H9 (cell line): Measurements from ENCODE around the gene PAGE2B. TPM values are rescaled to one million over a fixed set of nuclear protein-coding genes. Genes with fewer than 3 reads are reported as not detected.

Source experiments
- DNase-seq: peaks from one replicate; pipeline ENCODE4 v3.0.0-alpha.2; 2017
- H2AFZ ChIP-seq: one replicate; pipeline ENCODE4 v1.6.1; 2013; ENCODE audit warnings: mild to moderate bottlenecking, low read length, control low read depth, moderate library complexity
- H2AK5ac ChIP-seq: 2 replicates; pipeline ENCODE4 v1.6.1; 2013; ENCODE audit warnings: low read length, control low read depth, mixed read lengths; ENCODE audit not compliant: insufficient read length
- H2BK120ac ChIP-seq: one replicate; pipeline ENCODE4 v1.6.1; 2013; ENCODE audit warnings: low read depth, mild to moderate bottlenecking, low read length, control low read depth, inconsistent platforms; ENCODE audit not compliant: poor library complexity, severe bottlenecking
- H2BK12ac ChIP-seq: 2 replicates; pipeline ENCODE4 v1.6.1; 2013; ENCODE audit warnings: low read length, control low read depth, mixed read lengths, low read depth; ENCODE audit not compliant: insufficient read length
- H2BK15ac ChIP-seq: 2 replicates; pipeline ENCODE4 v1.6.1; 2013; ENCODE audit warnings: low read depth, low read length, control low read depth
- H2BK20ac ChIP-seq: one replicate; pipeline ENCODE4 v1.6.1; 2013; ENCODE audit warnings: low read depth, mild to moderate bottlenecking, low read length, control low read depth, inconsistent platforms; ENCODE audit not compliant: poor library complexity, severe bottlenecking
- H2BK5ac ChIP-seq: 2 replicates; pipeline ENCODE4 v1.6.1; 2013; ENCODE audit warnings: low read length, control low read depth, mixed read lengths; ENCODE audit not compliant: insufficient read length
- H3K14ac ChIP-seq: 2 replicates; pipeline ENCODE4 v1.6.1; 2013; ENCODE audit warnings: low read length, control low read depth; ENCODE audit not compliant: insufficient read depth
- H3K18ac ChIP-seq: 2 replicates; pipeline ENCODE4 v1.6.1; 2013; ENCODE audit warnings: low read depth, mild to moderate bottlenecking, mixed read lengths, low read length, control low read depth; ENCODE audit not compliant: insufficient read length
- H3K23ac ChIP-seq: 2 replicates; pipeline ENCODE4 v1.6.1; 2013; ENCODE audit warnings: low read length, control low read depth, mixed read lengths, low read depth; ENCODE audit not compliant: insufficient read length
- H3K23me2 ChIP-seq: 2 replicates; pipeline ENCODE4 v1.6.1; 2013; ENCODE audit warnings: low read depth, mild to moderate bottlenecking, mixed read lengths, low read length, control low read depth; ENCODE audit not compliant: insufficient read length, poor library complexity, severe bottlenecking
- H3K27ac ChIP-seq: 2 replicates; pipeline ENCODE4 v1.5.1; 2013; ENCODE audit warnings: low read length, control low read depth, mixed read lengths, low read depth; ENCODE audit not compliant: insufficient read length
- H3K27me3 ChIP-seq: 2 replicates; pipeline ENCODE4 v1.6.1; 2013; ENCODE audit warnings: low read length, control low read depth, inconsistent platforms; ENCODE audit not compliant: insufficient read depth
- H3K4ac ChIP-seq: 2 replicates; pipeline ENCODE4 v1.6.1; 2013; ENCODE audit warnings: low read depth, mild to moderate bottlenecking, control low read depth, inconsistent platforms, low read length, moderate library complexity
- H3K4me1 ChIP-seq: 2 replicates; pipeline ENCODE4 v1.6.1; 2013; ENCODE audit warnings: low read length, control low read depth, inconsistent platforms; ENCODE audit not compliant: insufficient read depth
- H3K4me2 ChIP-seq: 2 replicates; pipeline ENCODE4 v1.6.1; 2013; ENCODE audit warnings: low read length, control low read depth, mixed read lengths; ENCODE audit not compliant: insufficient read length, insufficient read depth
- H3K56ac ChIP-seq: 2 replicates; pipeline ENCODE4 v1.6.1; 2013; ENCODE audit warnings: low read depth, mild to moderate bottlenecking, mixed read lengths, low read length, control low read depth; ENCODE audit not compliant: insufficient read length
- H3K79me1 ChIP-seq: 2 replicates; pipeline ENCODE4 v1.6.1; 2013; ENCODE audit warnings: low read depth, mild to moderate bottlenecking, moderate library complexity, low read length, control low read depth, inconsistent platforms; ENCODE audit not compliant: insufficient read depth, poor library complexity, severe bottlenecking
- H3K79me2 ChIP-seq: 2 replicates; pipeline ENCODE4 v1.6.1; 2013; ENCODE audit warnings: low read length, control low read depth, inconsistent platforms; ENCODE audit not compliant: insufficient read depth
- H3K9ac ChIP-seq: 2 replicates; pipeline ENCODE4 v1.6.1; 2013; ENCODE audit warnings: low read length, control low read depth, mixed read lengths; ENCODE audit not compliant: insufficient read length; ENCODE audit errors: extremely low read depth
- H3K9me3 ChIP-seq: one replicate; pipeline ENCODE4 v1.6.1; 2013; ENCODE audit warnings: low read depth, low read length, inconsistent platforms; ENCODE audit not compliant: control insufficient read depth
- H3T11ph ChIP-seq: one replicate; pipeline ENCODE4 v1.6.1; 2013; ENCODE audit warnings: mild to moderate bottlenecking, low read length, control low read depth, inconsistent platforms
- H4K20me1 ChIP-seq: one replicate; pipeline ENCODE4 v1.6.1; 2013; ENCODE audit not compliant: control insufficient read depth, insufficient read length, insufficient read depth
- H4K5ac ChIP-seq: 2 replicates; pipeline ENCODE4 v1.6.1; 2013; ENCODE audit warnings: low read depth, mild to moderate bottlenecking, mixed read lengths, low read length, control low read depth; ENCODE audit not compliant: insufficient read length
- H4K8ac ChIP-seq: replicated peaks from 2 replicates; pipeline ENCODE4 v1.6.1; 2013; ENCODE audit warnings: low read length, control low read depth, mixed read lengths, low read depth; ENCODE audit not compliant: insufficient read length
- H4K91ac ChIP-seq: 2 replicates; pipeline ENCODE4 v1.6.1; 2013; ENCODE audit warnings: low read depth, mild to moderate bottlenecking, moderate library complexity, mixed read lengths, low read length, control low read depth; ENCODE audit not compliant: insufficient read length
- H3K27ac Mint-ChIP-seq, 3 experiments: 2 replicates in 2 of 3; 3 replicates in 1 of 3; pipeline ENCODE4 v1.8.0; 2020 to 2021; ENCODE audit warnings: mixed read lengths in 3 of 3, mild to moderate bottlenecking in 1 of 3, moderate library complexity in 1 of 3
- H3K27me3 Mint-ChIP-seq: 2 replicates; pipeline ENCODE4 v1.8.0; 2021; ENCODE audit warnings: low read depth, mild to moderate bottlenecking, moderate library complexity, mixed read lengths
- H3K36me3 Mint-ChIP-seq, 3 experiments: 2 replicates in 2 of 3; 3 replicates in 1 of 3; pipeline ENCODE4 v1.8.0; 2020 to 2021; ENCODE audit warnings: low read depth in 3 of 3, mixed read lengths in 3 of 3; ENCODE audit not compliant: insufficient read depth in 1 of 3
- H3K4me1 Mint-ChIP-seq, 2 experiments: 2 replicates each; pipeline ENCODE4 v1.8.0; 2020; ENCODE audit warnings: mixed read lengths in 2 of 2
- H3K4me3 Mint-ChIP-seq, 2 experiments: 2 replicates in 1 of 2; 3 replicates in 1 of 2; pipeline ENCODE4 v1.8.0; 2020 to 2021; ENCODE audit warnings: mild to moderate bottlenecking in 2 of 2, mixed read lengths in 2 of 2, moderate library complexity in 1 of 2
- H3K9me3 Mint-ChIP-seq, 2 experiments: 2 replicates in 1 of 2; 3 replicates in 1 of 2; pipeline ENCODE4 v1.8.0; 2020; ENCODE audit warnings: mild to moderate bottlenecking in 2 of 2, mixed read lengths in 2 of 2, moderate library complexity in 1 of 2
- CTCF ChIP-seq: fragments of 200-600 bp; sonication (generic); conservative IDR thresholded peaks from 3 replicates; pipeline ENCODE4 v1.8.0; 2021; ENCODE audit warnings: antibody characterized with exemption, mild to moderate bottlenecking
- total RNA-seq: library from RNA; stranded (reverse); gene quantifications from 2 replicates; pipeline ENCODE4 v1.2.1, GENCODE V29; 2021

PAGE2B gene
- total RNA-seq, 1 experiment from 2014 or later, result not detected

- no peaks in the 10 kb centered on the region for H3K79me2 ChIP-seq
- no peak overlapping the region for H3T11ph ChIP-seq
- peaks cover 30% of the 10 kb centered on the region for H3K9me3 ChIP-seq
- no peak overlapping the region for H3K4me2 ChIP-seq
- H3K9ac ChIP-seq, result no peak overlapping the region
- no peak overlapping the region for H3K27ac ChIP-seq
- Mint-ChIP-seq H3K4me1 (peaks cover 11% of the 10 kb centered on the region in 2 experiments; a peak in 3 of 4 replicates), H3K27ac (no peak overlapping the region), H3K27me3 (no peaks in the 10 kb centered on the region; the same call in 1 of the 2 replicates), H3K36me3 (no peaks in the 10 kb centered on the region; a peak in 2 of 7 replicates), H3K4me3 (no peak overlapping the region), H3K9me3 (peaks cover 53 to 63% of the 10 kb centered on the region in 2 experiments)
- H3K23ac ChIP-seq, result no peak overlapping the region
- H3K4me1 ChIP-seq, result no peaks in the 10 kb centered on the region
- no peak overlapping the region for H4K91ac ChIP-seq
- H3K27me3 ChIP-seq, result no peaks in the 10 kb centered on the region
- H2BK20ac ChIP-seq, result no peak overlapping the region
- no peaks in the 10 kb centered on the region for H4K20me1 ChIP-seq
- no peak overlapping the region for H2BK15ac ChIP-seq
- H2BK120ac ChIP-seq, result no peak overlapping the region
- no peak for TF ChIP-seq CTCF
- DNase-seq, result no peak
- H2BK12ac ChIP-seq, result no peak overlapping the region
- H2AFZ ChIP-seq, result no peak overlapping the region
- H2BK5ac ChIP-seq, result no peak overlapping the region
- no peak overlapping the region for H4K5ac ChIP-seq
- H4K8ac ChIP-seq, result no peak overlapping the region
- H3K23me2 ChIP-seq, result no peaks in the 10 kb centered on the region
- H3K79me1 ChIP-seq, result no peaks in the 10 kb centered on the region
- no peak overlapping the region for H3K56ac ChIP-seq
- H3K14ac ChIP-seq, result no peak overlapping the region
- no peak overlapping the region for H2AK5ac ChIP-seq
- no peak overlapping the region for H3K18ac ChIP-seq
- H3K4ac ChIP-seq, result no peak overlapping the region
Measured at GRCh38 chrX:55026143-55026542, 48.7 kb upstream of the PAGE2B start.
